Erythroblast (primary cell): ENCODE results near the gene TMPO.

Source experiments
- GATA1 ChIP-seq: IDR thresholded peaks from 2 replicates; pipeline ENCODE4 v1.6.1; 2011; ENCODE audit warnings: low read depth, mild to moderate bottlenecking, control low read depth, low read length, moderate library complexity
- POLR2A ChIP-seq: IDR thresholded peaks from 2 replicates; pipeline ENCODE4 v1.6.1; 2011; ENCODE audit warnings: mild to moderate bottlenecking, low read length

- TF ChIP-seq POLR2A = peak; percentile 97
- no peak for TF ChIP-seq GATA1
Measured at GRCh38 chr12:98593351-98594049, 78.1 kb downstream of the TMPO start, which contains the start of gene SLC25A3.
